Osteocyte (in vitro differentiated cells): ENCODE results near the gene SMTNL1. TPM values are rescaled to one million over a fixed set of nuclear protein-coding genes. Genes with fewer than 3 reads are reported as not detected.

Source experiments
- DNase-seq: peaks from one replicate; pipeline ENCODE4 v3.0.0; 2021; ENCODE audit warnings: mixed read lengths; ENCODE audit not compliant: unreplicated experiment; ENCODE audit errors: extremely low spot score
- H3K27ac Mint-ChIP-seq: one replicate; pipeline ENCODE4 v1.8.0; 2021; ENCODE audit warnings: mild to moderate bottlenecking, mixed read lengths; ENCODE audit not compliant: unreplicated experiment
- H3K27me3 Mint-ChIP-seq: one replicate; pipeline ENCODE4 v1.8.0; 2021; ENCODE audit warnings: mixed read lengths; ENCODE audit not compliant: unreplicated experiment
- H3K36me3 Mint-ChIP-seq: one replicate; pipeline ENCODE4 v1.8.0; 2021; ENCODE audit warnings: mixed read lengths; ENCODE audit not compliant: unreplicated experiment
- H3K4me1 Mint-ChIP-seq: one replicate; pipeline ENCODE4 v1.8.0; 2021; ENCODE audit warnings: mixed read lengths; ENCODE audit not compliant: unreplicated experiment
- H3K4me3 Mint-ChIP-seq: one replicate; pipeline ENCODE4 v1.8.0; 2021; ENCODE audit warnings: mild to moderate bottlenecking, moderate library complexity, mixed read lengths; ENCODE audit not compliant: unreplicated experiment
- H3K9me3 Mint-ChIP-seq: one replicate; pipeline ENCODE4 v1.8.0; 2021; ENCODE audit warnings: mixed read lengths; ENCODE audit not compliant: unreplicated experiment
- total RNA-seq: library from RNA; stranded (reverse); gene quantifications from 2 replicates; pipeline ENCODE4 v1.2.1, GENCODE V29; 2021
- TF ChIP-seq, protein P1 (sequence below): fragments of 200-600 bp; sonication (generic); IDR thresholded peaks from 2 replicates; pipeline ENCODE4 v1.5.0; 2021; ENCODE audit warnings: antibody characterized with exemption, mild to moderate bottlenecking, moderate library complexity

SMTNL1 gene
- total RNA-seq, 1 donor from 2014 or later, result not detected

GRCh38 chr11:57568330-57568766, 31.0 kb downstream of the SMTNL1 start:
- H3K27ac Mint-ChIP-seq, result peak overlapping the region; percentile 89
- peak overlapping the region; percentile 97 for H3K4me3 Mint-ChIP-seq

DNA sequence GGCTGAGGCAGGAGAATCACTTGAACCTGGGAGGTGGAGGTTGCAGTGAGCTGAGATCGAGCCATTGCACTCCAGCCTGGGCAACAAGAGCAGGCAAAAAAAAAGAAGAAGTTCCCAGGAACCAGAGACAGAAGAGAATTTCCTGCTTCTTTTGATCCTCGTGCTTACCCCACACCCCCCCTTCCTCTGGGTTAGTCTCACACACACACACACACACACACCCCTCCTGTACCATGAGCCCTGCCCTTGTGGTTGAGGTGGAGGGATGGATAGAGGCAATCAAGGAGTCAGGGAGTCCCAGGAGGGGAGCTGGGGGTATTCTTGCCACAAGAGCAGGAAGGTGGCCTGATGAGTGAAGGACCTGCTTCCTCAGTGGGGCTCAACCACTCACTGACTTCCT, 34.2 kb downstream of the SMTNL1 start:
- no peak overlapping the region for H3K27ac Mint-ChIP-seq
- H3K36me3 Mint-ChIP-seq, result no peaks in the 10 kb centered on the region
- no peak for DNase-seq
- TF ChIP-seq, protein P1, sequence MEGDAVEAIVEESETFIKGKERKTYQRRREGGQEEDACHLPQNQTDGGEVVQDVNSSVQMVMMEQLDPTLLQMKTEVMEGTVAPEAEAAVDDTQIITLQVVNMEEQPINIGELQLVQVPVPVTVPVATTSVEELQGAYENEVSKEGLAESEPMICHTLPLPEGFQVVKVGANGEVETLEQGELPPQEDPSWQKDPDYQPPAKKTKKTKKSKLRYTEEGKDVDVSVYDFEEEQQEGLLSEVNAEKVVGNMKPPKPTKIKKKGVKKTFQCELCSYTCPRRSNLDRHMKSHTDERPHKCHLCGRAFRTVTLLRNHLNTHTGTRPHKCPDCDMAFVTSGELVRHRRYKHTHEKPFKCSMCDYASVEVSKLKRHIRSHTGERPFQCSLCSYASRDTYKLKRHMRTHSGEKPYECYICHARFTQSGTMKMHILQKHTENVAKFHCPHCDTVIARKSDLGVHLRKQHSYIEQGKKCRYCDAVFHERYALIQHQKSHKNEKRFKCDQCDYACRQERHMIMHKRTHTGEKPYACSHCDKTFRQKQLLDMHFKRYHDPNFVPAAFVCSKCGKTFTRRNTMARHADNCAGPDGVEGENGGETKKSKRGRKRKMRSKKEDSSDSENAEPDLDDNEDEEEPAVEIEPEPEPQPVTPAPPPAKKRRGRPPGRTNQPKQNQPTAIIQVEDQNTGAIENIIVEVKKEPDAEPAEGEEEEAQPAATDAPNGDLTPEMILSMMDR, result no peak
- H3K27me3 Mint-ChIP-seq, result peaks cover 18% of the 10 kb centered on the region
- H3K4me3 Mint-ChIP-seq, result no peak overlapping the region
- H3K9me3 Mint-ChIP-seq, result no peaks in the 10 kb centered on the region
- H3K4me1 Mint-ChIP-seq, result peaks cover 15% of the 10 kb centered on the region

More at GRCh38 chr11:57568330-57568766, 31.0 kb downstream of the SMTNL1 start:
- TF ChIP-seq, protein P1, result no peak
- Mint-ChIP-seq H3K9me3 (no peaks in the 10 kb centered on the region), H3K27me3 (no peaks in the 10 kb centered on the region), H3K36me3 (no peaks in the 10 kb centered on the region), H3K4me1 (peaks cover 26% of the 10 kb centered on the region)
- DNase-seq, result no peak

- Mint-ChIP-seq H3K27ac (no peak overlapping the region), H3K4me1 (peaks cover 4% of the 10 kb centered on the region), H3K27me3 (peaks cover 30% of the 10 kb centered on the region), H3K9me3 (no peaks in the 10 kb centered on the region), H3K36me3 (no peaks in the 10 kb centered on the region), H3K4me3 (no peak overlapping the region)
- TF ChIP-seq, protein P1, result no peak
- DNase-seq, result no peak
Measured at GRCh38 chr11:57574061-57574460, 36.7 kb downstream of the SMTNL1 start.

DNA sequence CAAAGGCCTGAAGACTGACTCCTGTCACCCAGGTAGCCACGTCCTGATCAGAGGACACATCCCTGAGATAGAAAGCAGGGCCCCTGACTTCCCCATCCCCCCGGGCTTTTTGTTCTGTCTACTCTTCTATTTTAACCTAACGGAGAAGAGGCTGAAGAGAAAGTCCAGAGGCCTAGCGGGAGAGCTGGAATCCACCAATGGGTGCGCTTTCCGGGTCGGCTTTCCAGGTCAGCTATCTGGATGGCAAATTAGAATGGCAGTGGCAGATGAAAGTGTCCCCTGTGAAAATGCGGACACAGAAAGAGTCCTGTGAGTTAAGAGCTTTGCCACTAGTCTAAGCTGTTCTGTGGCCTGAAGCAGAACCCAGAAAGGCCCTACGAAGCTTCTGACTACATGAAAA, 46.9 kb downstream of the SMTNL1 start:
- H3K9me3 Mint-ChIP-seq, result no peaks in the 10 kb centered on the region
- TF ChIP-seq, protein P1, result no peak
- H3K27me3 Mint-ChIP-seq, result peaks cover 14% of the 10 kb centered on the region
- no peaks in the 10 kb centered on the region for H3K4me1 Mint-ChIP-seq
- no peak overlapping the region for H3K27ac Mint-ChIP-seq
- H3K4me3 Mint-ChIP-seq, result no peak overlapping the region
- no peaks in the 10 kb centered on the region for H3K36me3 Mint-ChIP-seq
- no peak for DNase-seq

DNA sequence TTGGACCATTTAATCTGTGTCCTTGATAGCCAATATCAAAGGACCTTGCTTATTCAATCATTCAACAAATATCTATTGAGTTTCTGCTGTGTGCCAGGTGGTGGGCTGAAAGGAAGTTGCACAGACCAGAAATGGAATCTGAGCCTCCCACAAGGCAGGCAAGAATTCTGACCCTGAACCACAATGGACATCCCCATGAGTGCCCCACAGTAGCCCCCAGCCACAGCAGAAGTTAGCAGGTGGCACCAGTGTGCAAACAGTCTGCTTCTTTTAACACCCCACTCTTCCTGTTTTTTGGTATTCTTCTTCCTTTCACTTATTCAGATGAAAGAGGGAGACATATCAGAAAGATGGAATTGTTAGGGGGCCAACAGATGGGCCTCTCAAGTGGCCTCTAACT, 47.9 kb downstream of the SMTNL1 start:
- no peaks in the 10 kb centered on the region for H3K4me1 Mint-ChIP-seq

More for the DNA sequence above, 47.9 kb downstream of the SMTNL1 start:
- Mint-ChIP-seq H3K27me3 (peaks cover 13% of the 10 kb centered on the region), H3K4me3 (no peak overlapping the region), H3K36me3 (no peaks in the 10 kb centered on the region), H3K9me3 (no peaks in the 10 kb centered on the region), H3K27ac (no peak overlapping the region)
- TF ChIP-seq, protein P1, result no peak
- no peak for DNase-seq
